KG1 (cell line): Measurements from ENCODE around the gene MACROD1.

ENCODE experiments used
- DNase-seq: peaks from one replicate; lab custom pipeline; 2025; lab: John Stamatoyannopoulos, UW

Gene MACROD1

DNA sequence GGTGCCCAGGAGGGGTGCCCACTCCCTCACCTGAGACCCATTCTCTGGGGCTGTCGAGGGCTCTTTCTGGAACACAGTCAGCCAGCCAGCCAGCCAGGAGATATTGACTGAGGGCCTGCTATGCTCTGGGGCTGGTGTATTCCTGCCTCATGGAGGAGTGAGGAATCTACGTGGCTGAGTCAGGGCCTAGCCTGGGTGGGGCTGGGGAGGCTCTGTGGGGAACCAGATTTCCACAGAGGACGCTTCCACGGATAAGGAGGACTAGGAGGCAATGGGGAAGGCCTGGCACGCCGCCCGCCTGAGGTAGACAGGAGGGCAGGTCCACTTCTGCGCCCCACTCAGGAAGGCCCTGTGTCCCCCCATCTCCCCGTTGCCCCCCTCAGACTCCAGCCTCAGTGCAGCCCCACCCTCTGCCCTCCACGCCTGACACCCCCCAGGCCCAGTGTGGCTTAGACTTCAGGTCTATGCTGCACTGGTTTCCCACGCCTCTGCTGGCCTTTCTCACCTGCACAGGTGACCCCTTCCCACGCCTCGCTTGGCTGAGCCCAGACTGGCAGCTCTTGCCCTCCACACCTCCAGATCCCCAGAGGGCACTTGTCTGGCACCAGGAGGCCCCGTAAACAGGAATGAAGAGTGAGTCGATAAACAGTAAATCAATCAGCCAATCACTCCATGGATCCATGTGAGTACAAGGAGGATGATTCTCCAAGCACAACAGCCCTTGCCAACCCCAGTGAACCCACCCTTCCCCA, 37.5 kb downstream of the MACROD1 start:
- no peak for DNase-seq

DNA sequence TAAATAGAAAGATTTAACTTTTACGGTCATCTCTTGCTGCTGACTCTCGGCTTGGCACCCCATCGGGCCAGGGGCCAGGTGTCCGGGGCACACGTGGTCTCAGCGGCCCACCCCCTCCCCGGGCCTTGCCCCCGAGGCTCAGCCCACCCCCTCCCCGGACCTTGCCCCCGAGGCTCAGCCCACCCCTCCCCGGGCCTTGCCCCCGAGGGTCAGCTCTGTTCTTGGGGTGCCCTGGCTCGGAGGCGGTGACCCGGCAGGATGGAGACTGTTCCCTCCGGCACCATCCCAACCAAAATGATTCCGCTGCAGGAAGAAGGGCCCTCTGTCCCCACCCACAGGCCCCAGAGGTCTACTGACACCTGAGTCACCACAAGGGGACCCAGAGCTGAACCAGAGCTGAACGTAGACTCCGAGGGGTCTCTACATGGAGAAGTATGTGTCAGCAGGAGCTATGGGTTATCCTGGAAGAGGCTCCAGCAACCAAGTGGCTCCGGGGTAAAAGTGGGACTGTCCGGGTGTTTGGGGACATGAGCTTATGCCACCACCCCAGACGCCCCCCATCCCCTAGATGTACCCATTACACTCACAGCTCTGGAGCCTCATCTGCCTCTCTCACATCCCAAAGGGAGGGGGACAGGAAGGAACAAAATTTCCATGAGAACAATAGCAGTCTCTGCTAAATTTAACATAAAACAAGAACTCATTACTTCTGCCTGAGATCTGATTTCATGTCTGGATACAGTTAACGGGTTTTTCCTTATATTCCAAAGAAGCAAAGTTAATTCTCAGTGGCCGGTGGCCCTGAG, 38.4 kb downstream of the MACROD1 start:
- no peak for DNase-seq

DNA sequence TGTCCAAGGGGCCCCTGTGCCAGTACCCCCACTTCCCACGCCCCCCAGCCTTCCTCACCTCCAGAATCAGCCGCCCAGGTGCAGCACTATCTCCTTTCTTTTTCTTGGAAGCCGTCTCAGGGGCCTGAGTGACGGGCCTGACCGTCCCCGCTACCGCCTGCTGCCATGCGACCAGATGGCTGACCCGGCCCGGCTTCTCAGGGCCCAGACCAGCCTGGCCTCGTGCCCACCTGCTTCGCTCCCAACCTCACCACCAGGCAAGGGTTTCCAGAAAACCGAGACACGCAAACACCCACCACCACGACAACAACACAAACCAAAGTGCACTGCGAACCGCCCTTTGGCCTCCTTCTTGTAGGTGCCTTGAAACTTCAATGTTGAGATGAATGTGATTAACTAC, 39.1 kb downstream of the MACROD1 start:
- no peak for DNase-seq

DNA sequence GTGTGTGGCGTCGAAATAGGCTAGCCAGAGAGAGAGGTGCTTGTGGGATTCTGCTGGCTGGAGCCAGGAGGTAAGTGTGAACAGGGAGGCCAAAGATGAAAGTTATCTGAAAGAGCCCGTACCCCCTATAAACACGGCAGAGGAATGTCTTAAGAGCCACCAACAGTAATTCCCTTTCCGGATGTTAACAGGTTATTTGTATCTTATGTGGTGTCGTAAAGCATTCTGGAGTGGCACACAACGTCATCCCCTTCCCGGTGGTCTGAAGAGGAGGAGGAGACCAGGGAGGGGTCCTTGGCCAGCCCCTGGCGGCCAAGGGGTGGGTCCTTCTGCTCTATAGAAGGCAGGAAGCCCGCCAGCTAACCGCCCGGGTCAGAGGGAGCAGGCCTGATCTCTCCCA, 39.5 kb downstream of the MACROD1 start:
- no peak for DNase-seq

DNA sequence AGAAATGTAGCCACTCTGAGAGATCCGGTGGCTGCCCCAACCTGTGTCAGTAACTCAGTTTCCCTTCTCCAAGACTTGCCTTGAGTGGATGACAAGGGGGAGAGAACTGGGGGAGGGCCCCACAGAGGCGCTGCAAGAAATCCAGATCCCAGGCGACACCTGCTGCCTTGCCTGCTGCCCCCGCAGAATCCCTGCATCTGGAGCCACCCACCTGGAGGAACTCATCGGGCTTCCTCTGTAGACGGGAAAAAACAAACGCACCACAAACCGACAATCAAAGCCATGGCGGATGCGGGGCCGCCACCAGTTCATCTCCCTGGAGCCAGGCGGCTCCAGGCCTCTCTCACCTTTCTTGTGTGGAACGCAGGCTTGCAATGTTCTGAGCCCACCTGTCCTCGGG, 40.2 kb downstream of the MACROD1 start:
- DNase-seq, result no peak

DNA sequence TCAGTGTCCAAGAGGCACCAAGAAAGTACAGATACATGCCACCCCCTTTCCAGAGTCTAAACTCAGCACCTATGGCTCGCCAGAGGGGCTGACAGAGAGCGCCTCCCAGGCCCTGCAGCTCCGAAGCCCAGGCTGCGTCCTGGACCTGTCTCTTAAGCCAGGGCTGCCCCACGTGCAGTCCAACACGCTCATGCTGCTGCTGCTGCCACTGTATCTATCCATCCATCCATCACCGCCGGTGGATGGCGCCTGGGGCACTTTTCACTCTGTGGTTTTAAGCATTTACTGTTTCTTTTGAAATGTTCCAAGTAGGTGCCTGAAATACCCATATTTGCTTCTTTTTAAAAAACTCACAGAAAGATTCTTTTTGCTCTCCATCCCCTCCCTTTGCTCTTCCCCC, 41.8 kb downstream of the MACROD1 start:
- no peak for DNase-seq

DNA sequence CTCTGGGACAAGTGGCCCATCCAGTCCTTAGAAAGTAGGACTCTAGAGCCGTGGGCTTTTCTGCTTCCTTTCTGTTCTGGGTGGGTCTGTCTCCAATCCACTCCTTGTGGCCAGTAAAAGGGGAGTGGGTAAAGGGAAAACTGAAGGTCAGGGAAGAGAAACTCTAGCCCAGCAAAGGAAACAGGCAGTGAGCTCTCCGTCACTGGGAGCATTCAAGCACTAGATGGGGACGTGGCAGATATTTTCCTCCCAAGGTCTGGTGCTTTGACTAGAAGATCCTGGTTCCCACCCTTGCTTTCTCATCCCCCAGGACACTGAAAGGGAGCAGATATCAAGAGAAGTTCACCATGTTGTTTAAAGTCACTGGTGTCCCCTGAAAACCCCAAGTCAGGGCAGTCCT, 42.2 kb downstream of the MACROD1 start:
- DNase-seq, result no peak

DNA sequence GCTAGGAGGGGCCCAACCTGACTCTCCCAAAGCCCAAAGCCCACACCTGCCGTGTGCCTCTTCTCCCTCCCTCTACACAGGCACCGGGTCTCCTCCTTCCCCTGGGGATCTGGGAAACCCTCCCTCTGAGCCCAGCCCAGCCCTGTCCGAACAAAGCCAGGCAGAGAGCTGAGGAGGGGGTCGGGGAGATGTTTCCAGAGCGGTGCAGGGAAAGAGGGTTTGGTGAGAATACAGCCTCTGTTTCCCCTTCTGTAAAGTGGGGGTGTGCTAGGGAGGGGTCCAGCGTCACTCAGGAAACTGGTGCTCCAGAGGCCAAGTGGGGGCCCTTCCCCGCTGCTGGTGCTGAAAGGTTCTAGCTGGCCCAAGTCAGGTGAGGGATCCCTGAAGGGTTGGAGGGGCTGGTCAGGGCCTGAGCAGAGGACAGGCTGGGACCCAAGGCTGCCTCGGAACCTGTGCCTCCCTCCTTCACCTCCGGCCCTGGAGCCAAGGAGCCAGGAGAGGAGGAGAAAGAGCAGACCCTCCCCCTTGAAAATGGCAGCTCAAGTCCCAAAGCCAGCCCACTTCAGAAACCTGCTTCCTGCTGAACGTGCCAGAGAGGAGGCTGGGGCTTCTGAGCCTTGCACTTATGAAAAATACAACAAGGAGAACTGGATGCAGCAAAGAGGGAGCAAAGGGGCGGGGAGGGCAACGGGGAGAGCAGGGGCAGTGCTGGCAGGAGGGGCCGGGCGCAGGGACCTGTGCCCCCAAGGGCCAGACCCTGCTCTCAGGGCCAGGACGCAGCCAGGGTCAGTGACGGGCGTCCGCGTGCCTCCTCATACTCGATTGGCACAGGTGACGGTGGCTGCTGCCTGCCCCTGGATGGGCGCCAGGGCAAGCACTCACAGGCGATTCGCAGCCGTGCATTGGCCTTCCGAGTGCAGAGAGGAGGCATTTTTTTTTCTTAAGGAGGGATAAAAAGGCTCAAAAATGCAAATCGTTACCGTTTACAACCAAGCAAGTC, 43.2 kb downstream of the MACROD1 start:
- no peak for DNase-seq

DNA sequence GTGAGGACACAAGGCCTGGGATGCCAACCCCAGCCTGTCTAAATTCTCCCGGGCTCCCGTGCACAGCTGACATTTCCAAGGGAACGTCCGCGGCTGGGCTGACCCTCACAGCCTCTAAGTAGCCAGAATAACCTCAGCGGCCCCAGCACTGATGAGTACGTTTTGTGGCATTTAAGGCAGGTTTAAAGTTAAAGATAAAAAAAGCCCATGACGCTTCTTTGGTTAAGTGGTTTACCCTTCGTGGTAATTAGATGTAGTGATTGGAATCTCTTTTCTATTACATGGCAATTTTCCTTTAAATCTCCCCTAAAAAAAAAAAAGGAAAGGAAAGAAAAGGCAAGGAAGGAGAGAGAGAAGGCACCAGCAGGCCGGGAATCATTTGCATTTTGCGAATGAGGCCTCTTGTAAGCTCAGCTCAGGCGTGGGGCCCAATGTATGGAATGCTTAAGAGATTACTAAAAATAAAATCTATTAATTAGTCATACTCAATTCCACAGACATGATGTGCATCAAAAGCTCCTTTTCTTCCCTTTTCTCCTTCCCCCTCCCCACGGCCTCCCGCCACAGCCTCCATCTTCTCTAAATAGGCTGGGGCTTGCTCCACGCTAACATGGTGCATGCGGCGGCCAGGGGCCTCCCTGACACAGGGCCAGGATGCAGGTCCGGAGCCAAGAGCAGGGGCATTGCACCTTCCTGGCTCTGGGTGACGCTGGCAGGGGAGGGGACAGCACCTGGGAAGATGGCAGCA, 44.1 kb downstream of the MACROD1 start:
- no peak for DNase-seq

DNA sequence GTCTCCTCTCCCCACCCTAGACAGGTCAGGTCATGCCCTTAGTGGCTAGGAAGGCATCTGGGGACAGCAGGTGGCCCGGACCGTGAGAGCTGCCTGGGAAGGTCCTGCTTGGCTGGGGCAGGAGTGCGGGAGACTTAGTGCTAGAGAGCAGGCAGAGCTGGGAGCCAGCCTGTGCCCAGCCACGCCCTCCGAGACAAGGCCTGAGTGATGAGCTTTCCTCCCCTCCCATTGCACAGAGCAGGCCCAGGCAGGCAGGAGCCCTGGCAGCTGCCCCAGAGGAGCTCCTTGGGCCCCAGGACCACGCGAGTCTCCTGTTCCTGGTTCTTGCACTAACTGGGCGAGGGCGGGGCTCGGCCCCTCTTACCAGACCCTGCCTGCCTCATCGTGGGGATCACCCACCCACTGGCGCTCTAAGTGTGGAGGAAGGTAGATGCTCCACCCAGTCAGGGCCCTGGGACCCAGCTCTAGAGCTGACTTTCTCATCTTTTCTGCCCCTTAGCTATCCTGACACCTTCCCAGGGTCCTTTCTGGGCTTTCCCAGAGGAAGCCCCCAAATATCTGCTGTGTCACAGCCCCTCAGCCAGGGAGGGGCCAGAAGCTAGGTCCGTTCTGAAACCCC, 44.9 kb downstream of the MACROD1 start:
- DNase-seq, result no peak

DNA sequence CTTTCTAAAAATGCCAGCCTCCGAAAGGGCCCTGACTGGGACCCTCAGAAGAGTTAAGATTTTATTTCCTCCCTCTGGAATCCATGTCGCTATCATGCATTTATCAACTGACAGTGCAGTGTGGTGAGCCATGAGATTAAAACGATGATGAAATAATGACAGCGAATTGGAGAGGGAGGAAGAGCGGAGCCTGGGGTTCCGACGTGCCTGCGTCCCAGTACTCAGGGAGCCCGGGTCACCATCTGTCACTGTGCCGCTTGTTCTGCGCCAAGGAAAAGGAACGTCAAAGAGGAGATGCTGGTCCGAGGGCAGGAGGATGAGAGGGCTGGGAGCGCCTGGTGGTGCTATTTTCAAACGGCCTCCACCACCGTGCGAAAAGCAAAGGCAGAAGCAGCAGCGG, 46.2 kb downstream of the MACROD1 start:
- DNase-seq, result no peak

DNA sequence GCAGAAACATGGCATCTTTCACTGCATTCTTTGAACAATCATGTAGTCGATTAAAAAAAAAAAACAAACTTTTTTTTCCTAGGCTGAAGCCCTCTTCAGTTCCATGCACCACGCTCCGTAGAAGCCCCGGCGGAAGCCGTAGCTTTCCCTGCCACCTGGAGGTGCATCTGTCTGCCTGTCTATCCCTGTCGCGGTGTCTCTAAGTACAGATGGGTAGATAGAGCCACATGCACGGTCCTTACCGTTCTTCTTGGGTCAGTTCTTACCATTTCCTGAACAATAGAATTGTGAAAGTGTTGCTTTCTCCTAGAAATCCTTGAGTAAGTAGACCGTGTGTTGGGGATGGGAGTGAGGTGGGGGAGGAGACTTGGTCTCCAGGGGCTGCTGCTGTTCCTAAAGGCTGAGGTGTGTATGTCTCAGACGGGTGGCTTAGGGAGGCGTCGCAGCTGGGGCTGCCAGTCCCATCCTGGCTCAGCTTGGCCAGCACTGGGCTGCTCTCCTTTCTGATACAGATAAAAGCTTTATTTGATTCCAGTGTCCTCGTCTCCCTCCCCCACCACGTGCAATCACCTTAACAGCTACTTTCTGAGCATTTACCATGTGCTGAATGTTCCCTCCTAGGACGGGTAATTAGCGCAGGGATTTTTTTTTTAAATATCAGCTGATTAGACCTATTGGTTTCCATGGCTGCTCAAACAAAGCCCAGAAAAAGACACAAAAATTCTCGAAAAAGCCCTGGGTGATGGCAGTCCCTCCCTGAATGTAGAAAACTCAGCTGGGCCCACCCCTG, 46.8 kb downstream of the MACROD1 start:
- DNase-seq, result no peak

DNA sequence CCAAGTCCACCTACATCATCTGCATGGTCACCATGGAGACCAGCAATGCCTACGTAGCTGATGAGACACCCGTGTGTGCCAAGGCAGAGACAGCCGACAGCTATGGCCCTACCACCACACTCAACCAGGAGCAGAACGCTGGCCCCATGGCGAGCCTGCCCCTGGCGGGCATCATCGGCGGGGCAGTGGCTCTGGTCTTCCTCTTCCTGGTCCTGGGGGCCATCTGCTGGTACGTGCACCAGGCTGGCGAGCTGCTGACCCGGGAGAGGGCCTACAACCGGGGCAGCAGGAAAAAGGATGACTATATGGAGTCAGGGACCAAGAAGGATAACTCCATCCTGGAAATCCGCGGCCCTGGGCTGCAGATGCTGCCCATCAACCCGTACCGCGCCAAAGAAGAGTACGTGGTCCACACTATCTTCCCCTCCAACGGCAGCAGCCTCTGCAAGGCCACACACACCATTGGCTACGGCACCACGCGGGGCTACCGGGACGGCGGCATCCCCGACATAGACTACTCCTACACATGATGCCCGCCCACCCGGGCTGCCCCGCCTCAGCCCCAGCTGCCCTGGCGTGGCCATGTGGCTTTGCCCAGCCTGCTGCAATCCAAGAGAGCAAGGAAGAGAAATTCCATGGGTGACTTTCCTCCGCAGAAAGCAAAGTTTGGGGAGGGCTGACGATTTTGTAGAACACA, 48.0 kb downstream of the MACROD1 start:
- no peak for DNase-seq

DNA sequence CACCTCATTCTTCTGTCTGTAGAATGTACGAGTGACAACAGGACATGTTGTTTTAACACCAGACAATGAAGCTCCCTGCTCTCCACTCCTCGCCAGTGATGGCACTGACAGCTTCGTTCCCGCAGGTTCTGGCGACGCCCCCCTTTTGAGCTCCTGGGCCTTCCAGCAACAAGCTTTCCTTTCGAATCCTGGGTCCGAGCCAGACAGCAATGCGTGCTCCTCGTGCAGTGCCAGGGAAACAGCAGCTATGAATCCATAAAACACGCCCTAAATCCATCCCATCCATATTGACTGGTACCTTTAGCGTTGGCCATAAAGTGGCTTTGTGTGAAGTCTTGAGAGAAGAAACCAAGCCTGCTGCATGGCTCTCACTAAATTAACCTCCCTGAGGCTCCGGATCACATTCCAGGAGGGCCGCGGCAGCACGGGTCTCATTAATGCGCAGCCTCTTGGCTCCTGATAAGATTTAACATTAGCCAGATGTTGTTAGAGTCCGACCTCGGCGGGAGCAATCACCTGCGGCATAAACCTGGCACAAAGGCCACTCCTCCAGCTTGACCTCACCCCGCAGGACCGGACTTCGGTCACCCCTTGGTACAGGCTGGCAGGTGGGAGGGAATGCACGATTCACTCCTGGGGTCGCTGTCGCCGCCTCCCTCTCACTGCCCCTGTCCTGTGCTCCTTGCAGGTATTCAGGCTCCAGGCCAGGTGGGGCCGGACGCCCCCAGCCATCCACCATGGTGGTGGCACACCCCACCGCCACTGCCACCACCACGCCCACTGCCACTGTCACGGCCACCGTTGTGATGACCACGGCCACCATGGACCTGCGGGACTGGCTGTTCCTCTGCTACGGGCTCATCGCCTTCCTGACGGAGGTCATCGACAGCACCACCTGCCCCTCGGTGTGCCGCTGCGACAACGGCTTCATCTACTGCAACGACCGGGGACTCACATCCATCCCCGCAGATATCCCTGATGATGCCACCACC, 50.1 kb downstream of the MACROD1 start:
- DNase-seq, result no peak

DNA sequence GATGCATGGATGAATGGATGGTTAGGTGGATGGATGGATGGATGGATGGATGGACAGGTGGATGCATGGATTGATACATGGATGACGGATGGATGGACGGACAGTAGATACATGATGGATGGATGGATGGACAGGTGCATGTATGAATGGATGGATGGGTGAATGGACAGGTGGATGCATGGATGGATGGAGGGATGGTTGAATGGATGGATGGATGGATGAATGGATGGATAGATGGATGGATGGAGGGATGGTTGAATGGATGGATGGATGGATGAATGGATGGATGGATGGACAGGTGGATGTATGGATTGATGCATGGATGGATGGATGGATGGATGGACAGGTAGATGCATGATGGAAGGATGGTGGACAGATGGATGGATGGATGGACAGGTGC, 51.7 kb downstream of the MACROD1 start:
- no peak for DNase-seq

DNA sequence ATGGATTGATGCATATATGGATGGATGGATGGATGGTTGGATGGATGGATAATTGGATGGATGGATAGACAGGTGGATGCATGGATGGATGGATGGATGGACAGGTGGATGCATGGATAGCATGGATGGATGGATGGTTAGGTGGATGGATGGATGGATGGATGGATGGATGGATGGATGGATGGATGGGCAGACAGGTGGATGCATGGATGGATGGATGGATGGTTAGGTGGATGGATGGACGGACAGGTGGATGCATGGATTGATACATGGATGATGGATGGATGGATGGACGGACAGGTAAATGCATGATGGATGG, 52.5 kb downstream of the MACROD1 start:
- DNase-seq, result no peak

DNA sequence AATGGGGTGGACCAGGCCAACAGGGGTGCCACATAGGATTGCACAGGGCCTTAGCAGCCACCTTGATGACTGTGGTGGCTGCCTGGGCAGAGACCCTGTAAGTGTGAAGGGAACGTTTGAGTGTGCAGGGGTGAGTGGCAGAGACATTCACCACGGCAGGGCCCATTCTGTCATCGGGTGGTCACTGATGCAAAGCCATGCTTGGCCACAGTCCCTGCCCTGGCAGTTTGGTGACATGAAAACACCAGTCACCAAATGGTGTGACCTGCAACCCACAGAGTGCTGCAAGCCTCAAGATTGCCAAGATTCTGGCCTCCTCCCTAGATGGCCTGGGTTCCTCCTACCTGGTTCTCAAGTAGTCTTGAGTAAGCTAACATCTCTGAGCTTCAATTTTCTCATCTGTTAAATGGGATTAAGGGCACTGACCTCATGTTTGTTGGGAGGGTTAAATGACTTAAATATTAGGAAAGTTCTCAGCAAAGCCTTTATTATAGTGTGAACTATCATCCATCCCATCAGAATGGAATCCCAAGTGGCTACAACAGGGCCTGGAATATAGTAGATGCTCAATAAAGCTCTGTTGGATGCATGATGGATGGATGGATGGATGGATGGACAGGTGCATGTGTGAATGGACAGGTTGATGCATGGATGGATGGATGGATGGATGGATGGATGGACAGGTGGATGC, 53.0 kb downstream of the MACROD1 start:
- no peak for DNase-seq
